Mucosa of rectum (tissue), 2 donors: ENCODE data around the gene RNF2.
A peak's percentile ranks its signal among the peaks of the same experiment; 100 is the strongest.
"Not testable (repeated sequence)": the region's sequence is repeated elsewhere in the genome, so short reads cannot be mapped to it uniquely, and the experiment has no call there.

Experiments used
- H3K27ac ChIP-seq, 2 donors: one replicate each; pipeline ENCODE4 v1.7.0; 2013; ENCODE audit warnings: inconsistent platforms in 2 of 2, low read depth in 2 of 2, low read length in 2 of 2
- H3K27me3 ChIP-seq, 2 donors: one replicate each; pipeline ENCODE4 v1.7.0; 2013; ENCODE audit warnings: low read length in 2 of 2; ENCODE audit not compliant: control insufficient read depth in 2 of 2, insufficient read depth in 2 of 2
- H3K36me3 ChIP-seq, 2 donors: one replicate each; pipeline ENCODE4 v1.7.0; 2013; ENCODE audit warnings: low read length in 2 of 2; ENCODE audit not compliant: control insufficient read depth in 2 of 2, insufficient read depth in 2 of 2
- H3K4me1 ChIP-seq, 2 donors: one replicate each; pipeline ENCODE4 v1.7.0; 2013; ENCODE audit warnings: low read length in 2 of 2, mild to moderate bottlenecking in 1 of 2; ENCODE audit not compliant: control insufficient read depth in 2 of 2, insufficient read depth in 2 of 2
- H3K4me3 ChIP-seq, 2 donors: one replicate each; pipeline ENCODE4 v1.7.0; 2013; ENCODE audit warnings: low read length in 2 of 2
- H3K9ac ChIP-seq, 2 donors: one replicate each; pipeline ENCODE4 v1.7.0; 2013; ENCODE audit warnings: low read length in 2 of 2, low read depth in 1 of 2, mild to moderate bottlenecking in 1 of 2
- H3K9me3 ChIP-seq, 2 donors: one replicate each; pipeline ENCODE4 v1.7.0; 2013; ENCODE audit warnings: low read length in 2 of 2; ENCODE audit not compliant: control insufficient read depth in 2 of 2
- donor health status: healthy.
- donor health status: Normal muscosa, but diverticular disease.

RNF2 gene

DNA sequence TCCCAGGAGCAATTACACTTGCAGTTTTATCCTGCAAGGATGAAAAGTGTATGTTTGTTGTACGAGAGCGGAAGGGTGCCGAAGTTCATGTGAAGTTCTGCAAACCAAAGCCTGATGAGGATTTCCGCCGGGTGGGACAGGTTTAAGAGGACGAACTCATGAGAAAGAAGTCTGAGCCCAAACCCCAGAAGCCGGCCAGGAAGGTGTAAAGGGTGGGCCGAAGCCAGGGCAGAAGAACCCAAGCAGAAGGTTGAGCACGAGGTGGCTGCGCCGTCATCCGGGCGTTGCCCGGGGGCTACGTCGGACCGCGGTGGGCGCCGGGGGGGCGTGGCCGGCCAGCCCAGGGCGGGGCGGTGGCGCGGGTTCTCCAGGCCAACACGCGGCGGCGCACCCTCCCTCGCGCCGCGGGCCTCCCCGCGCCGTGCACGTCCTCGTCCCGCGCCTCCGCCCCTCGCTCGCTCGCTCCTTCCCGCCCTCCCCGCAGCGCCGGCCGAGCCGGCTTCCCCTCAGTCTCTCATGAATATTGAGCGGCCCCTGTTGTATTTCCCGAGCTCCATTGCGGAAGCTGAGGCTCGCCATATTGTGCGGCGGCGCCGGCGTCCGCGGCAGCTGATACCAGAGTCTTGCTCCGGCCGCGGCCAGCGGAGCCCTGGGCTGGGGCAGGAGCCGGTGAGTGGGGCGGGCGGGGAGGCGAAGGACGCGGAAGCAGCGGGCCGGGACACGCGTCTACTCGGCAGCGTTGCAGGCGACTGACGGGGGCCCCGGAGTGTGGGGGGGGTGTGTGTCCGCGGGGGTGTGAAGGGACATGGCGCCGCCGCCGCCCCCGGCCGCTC is at the start of gene RNF2:
TSS of gene RNF2 (plus strand) at position 578 of the 833 bp plus-strand sequence. CDS start 41,996 bp downstream, outside the sequence.
- no peaks in the 10 kb centered on the region for H3K27me3 ChIP-seq
- peak within 1 kb of the TSS; percentile 79 to 83 for H3K27ac ChIP-seq
- H3K36me3 ChIP-seq = no peaks in the 10 kb centered on the region
- H3K9ac ChIP-seq = peak within 1 kb of the TSS; percentile 81 to 85
- H3K9me3 ChIP-seq = no peaks in the 10 kb centered on the region
- H3K4me3 ChIP-seq = peak within 1 kb of the TSS; percentile 89 to 93
- H3K4me1 ChIP-seq = peaks cover 11 to 19% of the 10 kb centered on the region in 2 donors

DNA sequence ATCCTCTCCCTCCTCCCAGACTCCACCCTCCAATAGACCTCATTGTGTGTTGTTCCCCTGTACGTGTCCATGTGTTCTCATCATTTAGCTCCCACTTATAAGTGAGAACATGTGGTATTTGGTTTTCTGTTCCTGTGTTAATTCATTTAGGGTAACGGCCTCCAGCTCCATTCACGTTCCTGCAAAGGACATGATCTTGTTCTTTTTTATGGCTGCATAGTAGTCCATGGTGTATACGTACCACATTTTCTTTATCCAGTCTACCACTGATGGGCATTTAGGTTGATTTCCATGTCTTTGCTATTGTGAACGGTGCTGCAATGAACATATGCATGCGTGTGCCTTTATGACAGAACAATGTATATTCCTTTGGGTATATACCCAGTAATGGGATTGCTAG is 45.4 kb upstream of the RNF2 start:
- H3K36me3 ChIP-seq, H3K9ac ChIP-seq, H3K27ac ChIP-seq, H3K9me3 ChIP-seq, H3K27me3 ChIP-seq, H3K4me1 ChIP-seq, H3K4me3 ChIP-seq: not testable (repeated sequence)

DNA sequence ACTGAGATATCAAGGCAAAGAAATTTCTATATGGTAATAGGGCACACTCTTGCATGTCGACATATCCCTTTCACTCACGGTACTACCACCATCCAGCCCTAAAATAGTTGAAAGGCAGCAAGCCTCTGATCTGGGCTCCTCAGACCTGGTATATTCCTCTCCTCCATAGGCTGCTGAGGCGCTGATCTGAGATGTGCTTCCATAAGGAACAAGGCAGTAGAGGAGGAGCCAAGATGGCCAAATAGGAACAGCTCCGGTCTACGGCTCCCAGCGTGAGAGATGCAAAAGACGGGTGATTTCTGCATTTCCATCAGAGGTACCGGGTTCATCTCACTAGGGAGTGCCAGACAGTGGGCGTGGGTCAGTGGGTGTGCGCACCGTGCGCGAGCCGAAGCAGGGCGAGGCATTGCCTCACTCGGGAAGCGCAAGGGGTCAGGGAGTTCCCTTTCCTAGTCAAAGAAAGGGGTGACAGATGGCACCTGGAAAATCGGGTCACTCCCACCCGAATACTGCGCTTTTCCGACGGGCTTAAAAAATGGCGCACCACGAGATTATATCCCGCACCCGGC is 44.0 kb upstream of the RNF2 start:
- H3K4me1 ChIP-seq, H3K27me3 ChIP-seq, H3K27ac ChIP-seq, H3K9me3 ChIP-seq, H3K9ac ChIP-seq, H3K36me3 ChIP-seq, H3K4me3 ChIP-seq: not testable (repeated sequence)

DNA sequence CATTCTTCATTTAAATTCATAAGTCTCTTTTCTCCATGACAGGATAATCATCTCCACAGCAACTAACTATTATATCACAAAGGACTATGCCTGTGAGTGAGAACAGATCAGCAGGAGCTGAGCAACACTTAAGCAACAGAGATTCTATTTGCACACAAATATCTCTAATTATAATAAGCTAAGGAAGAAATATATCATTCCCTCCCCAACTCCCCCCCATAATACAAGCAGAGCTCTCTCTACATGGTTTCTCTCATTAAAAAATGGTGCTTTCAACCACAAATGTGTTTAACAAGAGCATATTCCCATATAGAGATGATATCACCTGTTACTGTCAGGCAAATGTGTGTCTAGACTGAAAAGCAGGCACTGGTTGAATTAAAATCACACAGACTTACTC is 36.5 kb upstream of the RNF2 start:
- Histone ChIP-seq H3K9me3 (no peaks in the 10 kb centered on the region), H3K9ac (no peak overlapping the region), H3K27ac (no peak overlapping the region), H3K27me3 (no peaks in the 10 kb centered on the region), H3K4me3 (no peak overlapping the region), H3K4me1 (no peaks in the 10 kb centered on the region), H3K36me3 (no peaks in the 10 kb centered on the region)

DNA sequence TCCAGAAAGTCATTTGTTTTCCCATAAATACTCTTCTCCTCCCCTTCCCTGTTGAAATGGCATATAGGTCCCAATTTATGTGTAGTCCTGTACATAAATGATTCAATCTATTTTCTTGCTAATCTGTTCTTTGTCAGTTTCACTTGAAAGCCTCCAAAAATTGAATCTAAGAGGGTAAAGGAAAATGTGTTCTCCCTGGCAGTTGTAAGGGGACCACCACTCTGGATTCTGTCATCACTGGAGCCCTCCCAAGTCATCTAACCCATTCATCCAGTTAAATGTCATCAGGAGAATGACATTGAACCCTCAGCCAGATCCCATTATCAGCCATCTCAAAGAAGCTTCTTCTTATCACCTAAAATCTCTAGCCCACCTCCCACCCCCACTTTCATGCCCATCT is 35.0 kb upstream of the RNF2 start:
- H3K4me1 ChIP-seq = no peaks in the 10 kb centered on the region
- no peak overlapping the region for H3K9ac ChIP-seq
- H3K27ac ChIP-seq = no peak overlapping the region
- no peaks in the 10 kb centered on the region for H3K9me3 ChIP-seq
- H3K36me3 ChIP-seq = no peaks in the 10 kb centered on the region
- no peaks in the 10 kb centered on the region for H3K27me3 ChIP-seq
- H3K4me3 ChIP-seq = no peak overlapping the region

DNA sequence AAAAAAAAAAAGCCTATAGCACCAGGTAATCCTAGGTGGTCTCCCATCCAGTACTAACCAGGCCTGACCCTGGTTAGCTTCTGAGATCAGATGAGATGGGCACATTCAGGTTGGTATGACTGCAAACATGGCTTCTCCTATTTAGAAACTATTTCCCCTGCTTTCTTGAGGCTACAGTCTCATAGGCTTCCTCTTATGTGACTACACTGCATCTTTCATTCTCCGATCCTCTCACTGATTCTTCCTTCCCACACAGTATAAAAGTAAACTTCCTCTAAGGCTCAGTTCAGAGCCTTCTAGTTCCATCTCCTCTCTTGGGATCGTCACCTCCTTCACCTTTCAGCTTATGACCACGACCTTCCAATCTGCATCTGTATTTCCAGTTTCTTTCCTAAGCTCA is 30.4 kb upstream of the RNF2 start:
- no peak overlapping the region for H3K9ac ChIP-seq
- H3K36me3 ChIP-seq = no peaks in the 10 kb centered on the region
- H3K4me1 ChIP-seq = no peaks in the 10 kb centered on the region
- no peak overlapping the region for H3K27ac ChIP-seq
- H3K9me3 ChIP-seq = no peaks in the 10 kb centered on the region
- H3K27me3 ChIP-seq = no peaks in the 10 kb centered on the region
- H3K4me3 ChIP-seq = no peak overlapping the region

DNA sequence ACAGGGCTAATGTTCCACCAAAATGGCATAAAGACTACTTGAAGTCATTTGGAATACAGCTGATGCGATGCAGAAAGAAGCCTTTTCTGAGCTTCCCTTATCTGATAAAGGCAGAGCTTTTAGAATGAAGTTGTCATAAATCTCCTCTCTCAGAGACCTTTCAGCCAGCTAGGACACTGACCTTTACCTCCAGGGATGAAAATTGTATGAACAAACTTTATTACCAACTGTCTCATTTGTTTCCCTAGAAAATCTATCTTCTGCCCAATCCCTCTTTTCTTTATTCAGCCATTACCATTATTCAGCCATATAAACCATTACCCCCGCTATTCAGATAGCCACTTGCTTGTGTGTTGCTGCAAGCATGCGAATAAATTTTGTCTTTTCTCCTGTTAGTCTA is 29.7 kb upstream of the RNF2 start:
- no peaks in the 10 kb centered on the region for H3K9me3 ChIP-seq
- H3K27ac ChIP-seq = no peak overlapping the region
- no peak overlapping the region for H3K4me3 ChIP-seq
- no peak overlapping the region for H3K9ac ChIP-seq
- no peaks in the 10 kb centered on the region for H3K36me3 ChIP-seq
- H3K27me3 ChIP-seq = no peaks in the 10 kb centered on the region
- no peaks in the 10 kb centered on the region for H3K4me1 ChIP-seq

DNA sequence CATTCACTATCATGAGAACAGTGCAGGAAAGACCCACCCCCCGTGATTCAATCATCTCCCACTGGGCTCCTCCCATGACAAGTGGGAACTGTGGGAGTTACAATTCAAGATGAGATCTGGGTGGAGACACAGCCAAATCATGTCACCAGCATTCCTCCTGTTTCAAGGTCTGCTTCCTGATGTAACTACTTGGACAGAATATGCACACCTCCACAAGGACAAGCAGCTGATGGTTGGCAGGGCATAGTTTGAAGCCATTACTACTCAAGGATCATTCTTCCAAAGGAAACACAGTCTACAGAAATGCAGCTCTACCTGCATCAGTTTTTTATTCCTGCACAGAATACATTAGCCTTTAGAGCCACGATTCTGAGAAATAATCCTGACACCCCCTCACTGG is 28.5 kb upstream of the RNF2 start:
- Histone ChIP-seq H3K36me3 (no peaks in the 10 kb centered on the region), H3K27me3 (no peaks in the 10 kb centered on the region), H3K4me1 (no peaks in the 10 kb centered on the region), H3K9me3 (no peaks in the 10 kb centered on the region), H3K4me3 (no peak overlapping the region), H3K9ac (no peak overlapping the region), H3K27ac (no peak overlapping the region)

DNA sequence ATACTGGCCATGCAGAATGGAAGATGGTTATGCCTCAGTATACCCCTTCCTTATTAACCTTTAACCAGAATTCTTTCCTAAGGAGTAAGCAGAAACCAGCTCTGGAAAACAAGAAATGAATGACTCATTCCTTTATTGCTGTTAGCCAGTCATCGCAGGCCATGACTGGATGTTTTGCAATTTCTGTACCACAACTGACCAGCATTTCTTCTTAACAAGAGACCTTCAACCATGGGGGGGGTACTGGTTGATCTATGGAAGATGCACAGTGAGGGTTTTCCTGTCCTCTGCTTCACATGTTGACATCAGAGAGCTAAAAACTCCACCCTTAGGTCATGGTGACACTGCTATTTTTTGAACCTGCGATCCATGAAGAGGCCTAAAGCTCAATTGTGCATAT is 28.0 kb upstream of the RNF2 start:
- Histone ChIP-seq H3K4me1 (no peaks in the 10 kb centered on the region), H3K4me3 (no peak overlapping the region), H3K36me3 (no peaks in the 10 kb centered on the region), H3K9me3 (no peaks in the 10 kb centered on the region), H3K27me3 (no peaks in the 10 kb centered on the region), H3K9ac (no peak overlapping the region), H3K27ac (no peak overlapping the region)

DNA sequence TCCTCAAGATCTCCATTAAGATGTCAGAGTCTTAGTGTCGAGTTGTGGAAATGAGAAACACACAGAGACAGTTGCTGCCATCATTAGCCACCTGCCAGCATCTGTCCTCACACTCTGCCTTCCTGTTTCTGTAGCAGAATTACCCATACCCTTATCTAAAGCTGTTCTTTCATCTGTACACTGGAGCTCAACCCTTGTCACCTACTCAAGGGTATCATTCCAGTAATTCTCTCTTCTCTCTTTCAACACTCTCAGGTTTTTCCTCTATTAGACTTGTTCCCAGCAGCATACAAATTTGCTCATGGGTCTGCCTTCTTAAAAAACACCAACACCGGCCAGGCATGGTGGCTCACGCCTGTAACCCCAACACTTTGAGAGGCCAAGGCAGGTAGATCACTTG is 27.4 kb upstream of the RNF2 start:
- Histone ChIP-seq H3K27me3 (no peaks in the 10 kb centered on the region), H3K36me3 (no peaks in the 10 kb centered on the region), H3K27ac (no peak overlapping the region), H3K9me3 (no peaks in the 10 kb centered on the region), H3K4me1 (no peaks in the 10 kb centered on the region), H3K4me3 (no peak overlapping the region), H3K9ac (no peak overlapping the region)
